Measurements from ENCODE around the gene ERGIC1.
"Not testable (repeated sequence)": the region's sequence is repeated elsewhere in the genome, so short reads cannot be mapped to it uniquely, and the experiment has no call there.

The ERGIC1 gene

DNA sequence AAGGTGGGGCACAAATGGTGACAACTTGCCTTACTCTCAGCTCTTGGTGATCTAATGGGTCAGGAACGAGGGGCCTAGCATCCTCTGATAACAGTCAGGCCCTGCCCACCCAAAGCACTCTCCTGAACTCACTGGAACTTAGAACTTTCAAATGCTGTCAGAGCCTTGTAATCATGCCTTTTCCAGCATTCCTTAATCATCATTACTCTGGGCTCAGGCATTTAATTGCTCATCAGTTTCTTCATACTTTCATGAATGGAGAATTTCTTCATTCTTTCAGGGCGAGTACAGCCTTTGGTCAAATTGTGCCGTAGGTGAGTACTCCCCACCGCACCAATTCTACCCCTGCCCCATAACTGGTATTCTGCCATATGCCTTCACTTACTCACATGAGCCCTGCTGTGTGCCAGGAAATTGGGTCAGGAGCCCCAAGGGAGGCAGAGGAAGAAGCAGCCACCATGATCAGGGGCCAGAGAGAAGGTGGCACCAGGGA, 32.8 kb upstream of the ERGIC1 start:
- no peak for FAIRE-seq

DNA sequence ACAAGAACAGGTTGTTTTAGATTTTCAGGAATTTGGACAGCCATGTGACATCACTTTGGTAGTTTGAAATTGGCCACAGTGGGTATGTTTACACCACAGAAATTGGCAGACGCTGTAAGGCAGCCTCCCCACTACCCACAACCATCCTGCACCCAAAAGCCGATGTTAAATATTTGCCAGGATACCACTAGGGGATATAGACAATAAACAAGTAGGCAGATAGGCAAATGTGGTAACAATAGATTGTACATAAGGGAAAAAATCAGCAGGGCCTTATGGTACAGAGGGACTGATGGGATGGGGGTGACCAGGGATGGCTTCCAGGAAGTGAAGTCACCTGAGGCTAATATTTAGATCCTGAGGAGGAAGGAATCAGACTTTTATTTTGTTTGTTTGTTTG, 31.9 kb upstream of the ERGIC1 start:
- FAIRE-seq = no peak

DNA sequence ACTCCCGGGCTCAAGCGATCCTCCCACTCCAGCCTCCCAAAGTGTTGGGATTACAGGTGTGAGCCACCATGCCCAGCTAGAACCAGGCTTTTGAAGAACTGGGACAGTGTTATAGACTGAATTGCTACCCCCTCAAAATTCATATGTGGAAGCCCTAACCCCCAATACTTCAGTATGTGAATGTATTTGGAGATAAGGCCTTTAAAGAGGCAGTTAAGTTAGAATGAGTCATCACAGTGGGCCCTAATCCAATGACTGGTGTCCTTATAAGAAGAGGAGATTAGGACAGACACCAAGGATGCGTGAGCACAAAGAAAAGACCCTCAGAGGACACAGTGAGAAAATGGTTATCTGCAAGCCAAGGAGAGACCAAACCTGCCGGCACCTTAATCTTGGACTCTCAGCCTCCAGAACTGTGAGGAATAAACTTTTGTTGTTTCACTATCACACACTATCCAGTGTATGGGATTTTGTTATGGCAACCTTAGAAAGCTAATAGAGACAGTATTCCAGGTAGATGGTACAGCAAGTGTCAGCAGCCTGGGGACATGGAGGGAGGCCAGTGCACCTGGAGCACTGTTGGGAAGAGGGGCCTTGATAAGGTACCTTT, 31.4 kb upstream of the ERGIC1 start:
- FAIRE-seq = no peak

DNA sequence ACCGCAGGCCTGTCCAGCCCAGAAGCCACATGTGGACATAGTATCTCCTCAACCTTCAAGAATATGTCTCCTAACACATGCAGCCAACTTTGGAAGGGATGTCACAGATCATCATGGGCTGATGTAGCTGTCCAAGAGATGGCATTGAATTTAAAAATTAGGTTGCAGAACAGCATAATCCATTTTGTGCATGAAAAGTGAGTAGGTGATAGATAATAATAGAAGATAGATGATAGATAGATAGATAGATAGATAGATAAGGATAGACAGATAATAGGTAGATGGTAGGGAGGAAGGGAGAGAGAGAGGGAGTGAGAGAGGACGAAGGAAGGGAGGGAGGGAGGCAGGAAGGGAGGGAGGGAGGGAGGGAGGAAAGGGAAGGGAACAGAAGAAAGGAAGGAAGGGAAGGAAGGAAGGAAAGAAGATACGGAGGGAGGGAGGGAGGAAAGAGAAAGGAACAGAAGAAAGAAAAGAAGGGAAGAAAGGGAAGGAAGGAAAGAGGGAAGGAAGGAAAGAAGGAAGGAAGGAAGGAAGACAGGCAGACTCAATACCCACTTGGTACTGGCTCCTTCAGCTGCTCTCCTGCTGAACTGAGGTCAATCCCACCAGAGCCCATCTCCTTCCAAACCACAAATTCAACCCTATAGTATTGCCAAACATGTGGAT, 28.9 kb upstream of the ERGIC1 start:
- no peak for FAIRE-seq

DNA sequence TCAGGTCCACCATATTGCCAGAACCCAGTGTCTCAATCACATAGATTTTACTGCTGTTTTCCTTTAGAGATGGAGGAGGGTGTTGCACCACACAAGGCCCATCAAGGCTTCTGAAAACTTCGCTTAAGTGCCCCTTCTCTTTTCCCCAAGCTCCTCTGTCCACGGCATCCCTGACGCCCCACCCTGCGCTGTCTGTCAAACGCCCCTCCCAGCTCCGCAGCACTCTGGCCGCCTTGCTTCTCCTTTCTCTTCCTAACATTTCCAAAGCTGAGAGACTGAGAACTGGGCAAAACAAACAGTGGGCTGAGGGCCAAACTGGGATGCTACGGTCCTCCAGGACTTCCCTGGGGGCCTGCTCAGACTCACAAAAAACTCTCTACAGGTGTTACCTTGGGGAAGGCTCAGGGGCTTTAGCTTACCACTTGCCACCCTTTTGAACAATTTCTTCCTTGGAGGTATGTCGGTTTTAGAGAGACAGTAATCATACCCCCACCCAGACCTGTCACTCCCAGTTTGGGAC, 28.3 kb upstream of the ERGIC1 start:
- FAIRE-seq = no peak

DNA sequence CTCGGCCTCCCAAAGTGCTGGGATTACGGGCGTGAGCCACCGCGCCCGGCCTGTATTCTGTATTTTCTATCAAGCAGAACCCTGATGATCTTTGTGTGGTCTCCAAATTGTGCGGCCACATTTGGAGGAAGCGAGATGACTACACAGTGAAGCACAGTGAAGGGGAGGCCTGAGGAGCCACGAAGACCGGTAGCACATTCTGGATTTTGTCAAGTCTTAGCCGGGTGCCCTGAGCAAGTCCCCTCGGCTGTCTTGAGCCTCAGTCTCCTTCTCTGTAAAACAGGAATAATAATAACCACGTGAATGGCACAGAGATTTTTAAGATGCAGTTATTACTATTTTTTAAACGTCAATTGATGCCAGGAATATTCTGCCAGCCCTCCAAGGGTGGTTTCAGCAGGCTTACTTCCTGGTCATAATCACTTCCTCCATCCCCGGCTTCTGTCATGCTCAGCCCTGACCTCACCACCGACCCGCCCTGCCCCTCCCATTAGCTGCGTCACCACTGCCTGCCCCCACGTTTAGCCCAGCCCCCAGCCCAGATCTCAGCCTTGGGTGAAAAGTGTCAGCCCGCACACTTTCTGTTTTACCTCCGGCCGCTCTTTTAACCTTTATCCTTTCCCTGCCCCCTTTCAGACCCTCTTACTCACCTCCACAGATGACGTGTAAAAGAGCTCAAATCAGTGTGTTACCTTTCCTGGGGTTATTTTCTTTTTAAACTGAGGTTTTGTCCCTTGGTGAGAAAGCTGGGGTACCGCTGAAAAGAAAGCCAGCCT, 27.0 kb upstream of the ERGIC1 start:
- FAIRE-seq = no peak

DNA sequence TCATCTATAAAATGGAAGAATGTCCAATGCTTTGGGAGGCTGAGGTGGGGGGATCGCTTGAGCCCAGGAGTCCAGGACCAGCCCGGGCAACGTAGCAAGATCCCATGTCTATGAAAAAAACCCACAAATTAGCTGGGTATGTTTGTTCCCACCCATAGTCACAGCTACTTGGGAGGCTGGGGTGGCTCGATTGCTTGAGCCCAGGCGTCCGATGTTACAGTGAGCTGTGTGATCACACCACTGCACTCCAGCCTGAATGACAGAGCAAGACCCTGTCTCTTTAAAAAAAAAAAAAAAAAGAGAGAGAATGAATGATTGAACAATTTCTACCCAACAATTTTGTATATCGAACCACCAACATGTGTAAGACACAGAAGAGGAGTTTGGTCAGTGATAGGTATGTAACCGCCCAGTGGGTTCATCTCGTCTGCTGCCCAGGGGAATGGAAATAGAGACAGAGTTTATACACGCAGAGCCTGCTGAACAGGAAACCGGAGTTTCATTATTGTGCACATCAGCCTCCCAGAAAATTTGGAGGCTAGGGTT, 26.2 kb upstream of the ERGIC1 start:
- FAIRE-seq = no peak

DNA sequence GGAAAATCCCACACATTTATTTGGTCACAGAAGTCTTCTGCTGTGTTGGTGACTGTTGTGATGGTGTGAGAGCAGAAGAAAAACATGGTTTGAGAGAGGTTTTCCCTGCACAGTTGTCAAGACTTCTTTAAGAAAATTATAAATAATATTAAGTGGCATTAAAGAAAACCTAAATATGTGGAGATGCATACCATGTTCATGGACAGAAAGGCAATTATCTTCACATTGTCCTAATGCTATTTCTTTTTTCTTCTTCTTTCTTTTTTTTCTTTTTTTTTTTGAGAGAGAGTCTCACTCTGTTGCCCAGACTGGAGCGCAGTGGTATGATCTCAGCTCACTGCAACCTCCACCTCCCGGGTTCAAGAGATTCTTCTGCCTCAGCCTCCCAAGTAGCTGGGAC, 24.3 kb upstream of the ERGIC1 start:
- FAIRE-seq = no peak

DNA sequence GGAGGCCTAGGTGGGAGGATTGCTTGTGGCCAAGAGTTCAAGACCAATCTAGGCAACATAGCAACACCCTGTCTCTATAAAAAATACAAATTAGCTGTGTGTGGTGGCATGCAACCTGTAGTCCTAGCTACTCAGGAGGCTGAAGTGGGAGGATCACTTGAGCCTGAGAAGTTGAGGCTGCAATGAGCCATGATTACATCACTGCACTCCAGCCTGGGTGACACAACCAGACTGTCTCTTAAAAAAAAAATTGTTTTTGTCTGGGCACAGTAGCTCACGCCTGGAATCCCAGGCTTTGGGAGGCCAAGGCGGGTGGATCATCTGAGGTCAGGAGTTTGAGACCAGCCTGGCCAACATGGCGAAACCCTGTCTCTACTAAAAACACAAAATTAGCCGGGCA, 23.1 kb upstream of the ERGIC1 start:
- FAIRE-seq = not testable (repeated sequence)

DNA sequence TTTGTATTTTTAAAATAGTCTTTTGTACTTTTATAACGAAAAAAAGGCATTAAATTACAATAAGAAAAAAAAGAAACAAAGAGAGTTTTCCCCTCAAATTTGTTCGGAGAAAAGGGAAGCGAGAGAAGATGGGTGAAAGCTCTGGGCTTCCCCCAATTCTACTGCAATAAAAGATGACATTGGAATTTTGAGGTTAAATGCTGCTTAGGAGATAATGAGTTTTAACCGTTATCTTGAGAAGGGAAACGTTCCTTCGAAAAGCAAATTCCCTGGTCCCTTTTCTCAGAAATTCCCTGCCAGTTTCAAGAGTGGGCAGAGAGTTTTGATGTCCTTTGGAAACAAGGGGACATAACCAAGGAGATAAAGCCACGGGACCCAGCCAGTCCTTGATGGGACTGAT, 18.4 kb upstream of the ERGIC1 start:
- no peak for FAIRE-seq

DNA sequence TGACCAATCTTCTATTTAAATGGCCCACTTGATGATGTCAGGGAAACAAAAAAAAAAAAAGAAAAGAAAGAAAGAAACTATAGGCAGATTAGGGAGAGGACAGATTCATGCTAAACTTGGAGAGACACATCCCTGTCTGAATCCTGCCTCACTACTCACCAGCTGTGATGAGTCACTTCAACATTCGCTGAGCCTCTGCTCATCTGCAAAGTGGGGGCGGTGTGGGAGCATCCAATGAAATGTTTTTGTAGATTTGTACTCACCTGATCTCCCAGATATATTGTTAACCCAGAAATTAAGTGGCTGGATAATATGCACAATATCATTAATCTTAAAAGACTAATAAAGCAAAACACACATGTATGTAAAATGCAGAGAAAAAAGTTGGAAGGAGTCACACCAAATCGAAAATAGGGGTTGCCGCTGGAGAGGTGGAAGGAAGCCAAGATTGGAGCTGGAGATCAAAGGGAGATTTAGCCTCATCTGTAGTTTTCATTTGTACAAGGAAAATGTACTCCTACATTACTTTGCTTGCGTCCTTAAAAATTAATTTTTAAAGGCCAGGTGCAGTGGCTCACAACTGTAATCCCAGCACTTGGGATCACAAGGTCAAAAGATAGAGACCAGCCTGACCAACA, 17.0 kb upstream of the ERGIC1 start:
- FAIRE-seq = peak; percentile 57

DNA sequence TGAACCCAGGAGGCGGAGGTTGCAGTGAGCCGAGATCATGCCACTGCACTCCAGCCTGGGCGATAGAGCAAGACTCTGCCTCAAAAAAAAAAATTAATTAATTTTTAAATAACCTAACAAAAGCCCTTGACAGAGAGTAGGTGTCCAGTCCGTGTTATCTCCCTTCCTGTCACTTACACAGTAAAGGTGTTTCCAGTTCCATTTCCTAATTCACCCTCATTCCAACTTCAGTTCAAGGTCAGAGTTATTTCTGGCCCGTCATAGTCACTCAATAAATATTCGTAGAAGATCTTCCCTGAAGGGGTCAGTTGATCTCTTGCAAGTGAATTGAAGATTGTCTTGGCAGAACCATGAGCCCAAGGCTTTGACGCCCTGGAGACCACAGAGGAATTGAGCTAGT, 16.4 kb upstream of the ERGIC1 start:
- no peak for FAIRE-seq

DNA sequence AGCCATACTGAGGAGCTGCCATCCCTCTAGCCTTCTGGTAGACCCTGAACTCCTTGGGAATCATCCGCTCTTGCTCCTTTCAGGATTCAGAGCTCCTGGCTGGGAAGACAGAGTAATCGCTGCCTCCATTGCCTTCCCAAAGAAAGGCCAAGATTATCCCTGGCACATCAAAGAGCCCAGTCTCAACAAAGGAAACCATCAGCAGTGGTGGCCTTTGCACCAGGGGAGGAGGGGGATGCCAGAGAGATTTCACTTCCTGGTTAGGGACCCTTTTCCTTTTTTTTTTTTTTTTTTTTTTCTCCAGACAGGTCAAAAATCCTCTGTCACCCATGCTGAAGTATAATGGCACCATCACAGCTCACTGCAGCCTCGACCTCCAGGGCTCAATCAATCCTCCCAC, 16.0 kb upstream of the ERGIC1 start:
- no peak for FAIRE-seq

DNA sequence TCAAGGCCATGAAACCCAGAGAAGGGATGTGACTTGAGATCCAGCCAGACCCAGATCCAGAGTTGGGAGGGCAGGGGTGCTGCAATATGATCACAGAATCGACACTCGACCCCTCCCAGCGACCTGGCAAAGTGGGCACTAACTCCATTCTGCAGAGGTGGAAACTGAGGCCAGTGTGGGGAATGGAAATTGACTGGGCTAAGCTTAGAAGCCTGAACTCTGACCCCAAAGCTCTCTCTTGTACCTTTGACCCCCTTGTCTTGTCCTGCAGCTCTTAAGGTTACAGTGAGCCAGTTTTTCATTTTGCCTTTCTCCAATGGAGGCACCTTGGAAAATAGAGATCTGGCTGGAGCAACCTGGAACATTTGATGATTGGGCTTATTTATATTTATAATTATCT, 14.5 kb upstream of the ERGIC1 start:
- FAIRE-seq = no peak

DNA sequence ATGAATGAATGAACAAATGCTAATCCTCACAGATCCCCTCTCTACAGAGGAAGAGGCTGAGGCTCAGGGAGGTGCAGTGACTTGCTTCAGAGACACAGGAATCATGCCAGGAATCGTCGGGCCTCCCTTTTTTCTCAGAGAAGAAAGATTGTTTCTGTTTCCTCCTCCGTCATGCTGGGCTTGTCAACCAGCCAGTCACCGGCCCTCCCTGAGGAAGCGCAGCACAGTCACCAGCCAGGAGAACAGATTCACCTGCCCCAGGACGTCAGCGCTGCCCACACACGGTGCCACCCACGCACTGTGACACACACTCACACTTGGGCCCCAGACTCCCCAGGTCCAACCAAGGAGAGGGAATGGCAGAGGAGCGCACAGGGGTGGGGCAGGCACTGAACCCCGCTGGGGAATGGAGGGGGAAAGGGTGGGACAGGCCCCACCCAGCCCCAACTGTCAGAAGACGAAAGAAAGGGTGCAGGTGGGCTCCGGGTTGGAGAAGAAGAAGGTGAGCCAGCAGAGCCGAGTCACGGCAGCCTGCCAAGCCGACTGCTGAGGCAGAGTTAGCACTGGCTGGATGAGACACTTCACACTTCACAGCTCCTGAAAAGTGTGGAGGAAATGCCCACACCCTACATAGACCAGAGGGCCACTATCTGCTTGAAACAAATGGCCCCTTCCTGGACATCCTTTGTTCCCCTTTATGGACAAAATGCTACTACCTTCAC, 13.8 kb upstream of the ERGIC1 start:
- no peak for FAIRE-seq

DNA sequence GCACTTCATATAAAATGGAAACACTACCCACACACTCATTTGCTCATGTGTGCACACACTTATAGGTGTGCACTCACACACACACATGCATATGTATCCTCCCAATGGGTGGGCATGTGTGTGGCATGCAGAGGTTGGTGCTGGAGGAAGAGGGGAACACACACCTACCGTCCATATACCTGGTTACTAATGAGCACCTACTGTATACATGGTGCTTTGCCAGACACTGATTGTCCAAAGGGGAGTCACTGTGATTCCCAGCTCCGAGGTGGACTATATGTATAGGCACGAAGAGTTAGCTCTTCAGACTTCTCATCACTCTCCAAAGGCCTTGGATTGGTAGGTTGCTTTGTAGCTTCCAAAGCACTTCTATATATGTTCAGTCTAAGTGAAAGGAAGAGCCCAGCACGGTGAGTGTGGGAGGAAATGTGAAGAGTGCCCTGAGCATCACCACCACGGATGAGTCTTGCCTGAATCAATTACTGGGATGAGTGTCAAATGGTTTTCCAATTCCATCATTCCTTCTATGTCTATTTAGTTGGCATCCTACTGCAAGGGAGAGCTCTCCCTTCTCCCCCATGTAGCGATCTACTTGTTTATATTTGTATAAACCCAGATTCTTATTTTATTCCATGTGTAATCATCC, 12.6 kb upstream of the ERGIC1 start:
- FAIRE-seq = no peak

DNA sequence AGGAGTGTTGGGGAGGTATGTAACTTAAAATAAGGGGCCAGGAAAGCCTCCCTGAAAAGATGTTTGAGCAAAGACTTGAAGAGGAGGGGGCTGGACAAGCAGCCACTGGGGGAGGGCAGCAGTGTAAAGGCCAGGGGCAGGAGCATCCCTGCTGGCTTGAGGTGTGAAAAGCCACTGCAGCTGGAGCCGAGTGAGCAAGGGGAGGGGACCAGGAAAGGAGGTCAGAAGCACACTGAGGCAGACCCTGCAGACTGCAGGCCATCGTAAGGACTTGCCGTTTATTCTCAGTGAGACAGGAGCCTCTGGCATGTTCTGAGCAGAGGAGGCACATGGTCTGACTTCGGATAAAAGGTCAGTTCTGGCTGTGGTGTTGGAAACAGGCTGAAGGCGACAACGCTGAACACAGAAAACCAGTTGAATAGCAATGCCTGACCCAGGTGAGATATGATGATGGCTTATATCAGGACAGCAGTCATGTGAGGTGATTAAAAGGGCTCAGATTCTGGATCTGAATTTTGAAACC, 10.2 kb upstream of the ERGIC1 start:
- no peak for FAIRE-seq

DNA sequence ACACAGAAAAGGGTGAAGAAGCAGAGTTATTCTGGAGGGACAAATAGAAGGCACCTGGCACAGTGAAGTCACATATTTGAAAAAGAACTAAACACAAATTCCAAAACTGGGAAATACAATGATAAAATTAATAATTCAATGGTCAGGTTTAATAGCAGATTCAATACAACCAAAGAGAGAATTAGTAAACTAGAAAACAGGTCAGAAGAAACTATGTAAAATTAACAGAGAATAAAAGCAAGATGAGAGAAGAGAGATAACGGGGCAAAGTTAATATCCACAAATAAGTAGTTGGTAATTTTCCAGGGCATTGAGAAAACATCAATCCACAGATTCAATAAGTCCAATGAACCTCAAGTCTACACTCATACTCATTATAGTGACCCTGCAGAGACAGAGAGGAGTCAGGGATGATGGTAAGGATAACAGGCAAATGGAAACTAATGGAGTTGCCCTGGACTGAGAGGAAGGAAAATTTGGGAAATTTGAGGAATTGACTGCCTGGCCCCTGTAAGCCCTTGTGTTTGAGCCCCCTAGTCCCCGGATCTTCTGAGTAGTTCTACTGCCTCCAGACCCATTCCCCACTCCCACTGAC, 8.3 kb upstream of the ERGIC1 start:
- no peak for FAIRE-seq

DNA sequence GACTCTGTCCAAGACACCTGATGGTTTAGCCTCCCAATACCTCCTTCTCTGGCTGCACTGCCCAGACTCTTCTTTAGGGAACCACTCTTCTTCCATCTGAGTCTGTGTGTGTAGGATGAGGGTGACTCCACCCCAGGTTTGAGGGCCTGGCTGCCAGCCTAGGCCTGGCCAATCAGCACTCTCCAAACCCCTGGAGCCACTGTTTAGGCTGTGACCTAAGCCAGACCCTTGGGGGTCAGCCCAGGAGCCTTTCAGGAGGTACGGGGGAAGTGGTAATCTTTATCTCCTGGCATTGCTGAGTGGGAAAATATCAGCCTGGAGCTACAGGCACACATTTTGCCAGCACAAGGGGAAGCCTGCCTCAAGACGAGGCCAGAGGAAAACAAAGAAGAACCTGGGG, 6.2 kb upstream of the ERGIC1 start:
- no peak for FAIRE-seq

DNA sequence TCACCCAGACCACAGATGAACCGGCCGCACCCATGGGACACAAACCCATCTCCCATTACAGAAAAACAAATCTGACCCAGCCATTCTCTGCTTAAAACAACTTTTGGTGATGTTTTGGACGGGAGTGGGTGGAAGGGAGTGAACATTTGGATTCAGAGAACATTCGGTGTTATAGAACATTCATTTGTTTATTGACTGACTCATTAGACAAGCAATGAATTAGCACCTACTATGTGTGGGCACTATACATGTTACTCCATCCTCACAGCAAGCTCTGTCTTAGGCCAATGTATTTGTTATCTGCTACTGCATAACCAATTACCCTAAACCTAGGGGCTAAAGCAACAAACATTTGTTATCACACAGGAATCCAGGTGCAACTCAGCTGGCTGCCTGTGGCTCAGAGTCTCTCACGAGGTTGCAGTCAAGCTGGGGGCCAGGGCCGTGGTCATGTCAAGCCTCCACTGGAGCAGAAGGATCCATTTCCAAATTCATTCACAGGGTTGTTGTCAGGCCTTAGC, 5.1 kb upstream of the ERGIC1 start:
- no peak for FAIRE-seq

DNA sequence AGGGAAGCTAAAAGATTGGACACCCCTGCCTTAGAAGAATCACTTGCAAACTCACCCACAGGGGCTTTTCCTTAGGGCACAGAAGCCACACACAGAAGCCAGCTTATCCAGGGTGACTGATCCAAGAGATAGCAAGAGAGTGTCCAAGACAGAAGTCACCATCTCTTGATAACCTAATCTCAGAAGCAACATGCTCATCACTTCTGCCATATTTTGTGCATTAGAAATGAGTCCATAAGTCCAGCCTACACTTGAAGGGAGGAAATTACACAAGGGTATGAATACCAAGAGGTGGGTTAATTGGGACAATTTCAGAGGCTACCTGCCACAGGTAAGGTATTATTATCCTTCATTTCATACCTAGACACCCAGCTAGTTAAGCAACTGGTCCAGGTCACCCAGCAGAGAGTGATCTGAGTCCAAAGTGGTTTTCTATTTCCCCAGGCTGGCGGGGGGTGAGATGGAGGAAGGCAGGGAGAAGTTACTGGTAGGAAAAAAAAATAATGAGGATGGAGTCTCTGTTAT, 3.7 kb upstream of the ERGIC1 start:
- no peak for FAIRE-seq
